ENCODE measurements around the gene PLCB2. TPM values are rescaled to one million over a fixed set of nuclear protein-coding genes. Genes with fewer than 3 reads are reported as not detected.
A peak's percentile ranks its signal among the peaks of the same experiment; 100 is the strongest.

The PLCB2 gene
- total RNA-seq, 1 donor from 2014 or later, result 2.6 TPM

DNA sequence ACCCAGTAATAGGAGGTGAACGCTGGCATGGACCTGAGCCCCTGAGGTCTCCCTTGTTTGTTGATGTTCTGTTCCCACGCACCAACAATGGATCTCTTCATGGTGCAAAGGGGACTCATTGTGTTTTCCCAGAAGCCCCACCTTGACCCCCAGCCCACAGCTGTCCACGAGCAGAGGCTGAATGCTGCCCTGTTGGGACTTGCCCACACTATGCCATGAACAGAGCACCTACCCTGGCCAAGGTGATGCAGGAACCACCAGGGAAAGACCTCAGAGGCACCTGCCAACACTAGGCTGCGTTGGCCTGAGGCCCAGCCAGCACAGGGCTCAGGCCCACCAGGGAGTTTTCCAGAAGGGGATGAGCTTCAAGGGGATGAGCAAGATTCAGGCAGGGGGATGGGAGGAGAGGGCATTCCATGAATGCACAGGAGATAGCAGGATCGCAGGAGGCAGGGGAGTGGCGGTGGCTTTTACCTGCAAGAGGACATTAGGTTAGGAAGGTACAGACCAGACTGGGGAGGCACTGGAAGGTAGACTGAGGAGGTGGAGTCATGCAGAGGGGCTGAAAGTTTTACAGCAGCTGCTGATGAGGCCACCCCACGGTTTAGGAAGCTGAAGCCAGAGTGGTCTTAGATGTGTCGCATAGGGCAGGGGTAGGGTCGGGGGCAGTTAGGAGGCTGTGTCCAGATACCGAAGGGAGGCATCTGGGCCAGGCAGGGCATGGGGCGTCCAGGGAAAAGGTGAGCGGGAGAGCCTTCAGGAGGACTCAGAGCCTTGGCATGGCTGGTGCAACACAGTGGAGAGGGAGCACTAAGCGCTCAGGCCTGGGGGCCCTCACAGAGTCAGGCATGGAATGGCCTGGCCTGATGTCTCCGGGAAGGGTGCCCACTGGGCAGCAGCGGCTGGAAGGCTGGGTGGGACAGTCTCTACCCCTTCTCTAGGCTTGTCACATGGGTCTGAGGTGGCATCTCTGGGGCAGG is 39.1 kb upstream of the PLCB2 start:
- H3K27ac Mint-ChIP-seq (ENCODE audit: unreplicated experiment), result no peak overlapping the region

DNA sequence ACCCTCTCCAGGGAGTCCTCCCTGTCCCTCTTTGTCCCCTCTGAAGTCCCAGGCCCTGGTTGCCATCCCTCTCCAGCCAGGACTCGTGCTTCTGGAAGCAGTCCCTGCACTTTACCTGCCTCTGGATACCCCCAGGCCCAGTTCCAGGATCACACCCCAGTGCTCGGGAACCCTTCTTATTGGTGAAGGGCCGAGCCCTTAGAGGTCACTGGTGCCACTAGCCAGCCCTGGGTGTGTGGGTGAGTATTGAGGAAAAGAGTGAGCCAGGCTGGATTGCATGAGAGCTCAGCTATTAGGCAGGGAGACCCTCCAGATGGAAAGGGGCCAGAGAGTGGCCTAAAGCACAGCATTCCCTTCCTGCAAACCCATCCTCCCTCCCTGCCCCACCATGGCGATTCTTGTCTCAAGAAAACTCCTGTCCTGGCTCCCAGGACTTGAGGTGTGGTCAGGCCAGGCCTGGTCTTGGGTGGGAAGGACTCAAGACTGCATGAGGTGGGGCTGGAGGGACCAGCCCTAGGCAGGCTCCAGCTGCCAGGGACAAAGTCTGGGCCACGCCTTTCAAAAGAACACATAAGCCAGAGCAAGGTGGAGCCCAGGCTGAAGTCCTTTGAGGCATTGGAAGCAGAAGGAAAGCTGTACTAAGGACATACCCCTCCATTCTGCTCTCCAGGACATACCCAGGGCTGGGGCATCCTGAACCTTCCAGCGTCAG is 38.3 kb upstream of the PLCB2 start:
- DNase-seq, result no peak
- Mint-ChIP-seq H3K4me1 (ENCODE audit: low read depth, unreplicated experiment) (peaks cover 10% of the 10 kb centered on the region), H3K27ac (ENCODE audit: unreplicated experiment) (no peak overlapping the region), H3K27me3 (ENCODE audit: unreplicated experiment) (peaks cover 9% of the 10 kb centered on the region), H3K36me3 (ENCODE audit: unreplicated experiment) (no peaks in the 10 kb centered on the region), H3K4me3 (ENCODE audit: unreplicated experiment) (no peak overlapping the region), H3K9me3 (ENCODE audit: unreplicated experiment) (peaks cover 1% of the 10 kb centered on the region)
- TF ChIP-seq, protein P1, sequence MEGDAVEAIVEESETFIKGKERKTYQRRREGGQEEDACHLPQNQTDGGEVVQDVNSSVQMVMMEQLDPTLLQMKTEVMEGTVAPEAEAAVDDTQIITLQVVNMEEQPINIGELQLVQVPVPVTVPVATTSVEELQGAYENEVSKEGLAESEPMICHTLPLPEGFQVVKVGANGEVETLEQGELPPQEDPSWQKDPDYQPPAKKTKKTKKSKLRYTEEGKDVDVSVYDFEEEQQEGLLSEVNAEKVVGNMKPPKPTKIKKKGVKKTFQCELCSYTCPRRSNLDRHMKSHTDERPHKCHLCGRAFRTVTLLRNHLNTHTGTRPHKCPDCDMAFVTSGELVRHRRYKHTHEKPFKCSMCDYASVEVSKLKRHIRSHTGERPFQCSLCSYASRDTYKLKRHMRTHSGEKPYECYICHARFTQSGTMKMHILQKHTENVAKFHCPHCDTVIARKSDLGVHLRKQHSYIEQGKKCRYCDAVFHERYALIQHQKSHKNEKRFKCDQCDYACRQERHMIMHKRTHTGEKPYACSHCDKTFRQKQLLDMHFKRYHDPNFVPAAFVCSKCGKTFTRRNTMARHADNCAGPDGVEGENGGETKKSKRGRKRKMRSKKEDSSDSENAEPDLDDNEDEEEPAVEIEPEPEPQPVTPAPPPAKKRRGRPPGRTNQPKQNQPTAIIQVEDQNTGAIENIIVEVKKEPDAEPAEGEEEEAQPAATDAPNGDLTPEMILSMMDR (IDR thresholded peaks at IDR 0.05; ENCODE audit: partially characterized antibody, unreplicated experiment), result no peak

More for the DNA sequence above, 39.1 kb upstream of the PLCB2 start:
- DNase-seq, result no peak
- Mint-ChIP-seq H3K36me3 (ENCODE audit: unreplicated experiment) (no peaks in the 10 kb centered on the region), H3K4me1 (ENCODE audit: low read depth, unreplicated experiment) (peaks cover 3% of the 10 kb centered on the region), H3K27me3 (ENCODE audit: unreplicated experiment) (peaks cover 9% of the 10 kb centered on the region), H3K9me3 (ENCODE audit: unreplicated experiment) (peaks cover 1% of the 10 kb centered on the region), H3K4me3 (ENCODE audit: unreplicated experiment) (no peak overlapping the region)
- TF ChIP-seq, protein P1 (IDR thresholded peaks at IDR 0.05; ENCODE audit: partially characterized antibody, unreplicated experiment), result no peak

DNA sequence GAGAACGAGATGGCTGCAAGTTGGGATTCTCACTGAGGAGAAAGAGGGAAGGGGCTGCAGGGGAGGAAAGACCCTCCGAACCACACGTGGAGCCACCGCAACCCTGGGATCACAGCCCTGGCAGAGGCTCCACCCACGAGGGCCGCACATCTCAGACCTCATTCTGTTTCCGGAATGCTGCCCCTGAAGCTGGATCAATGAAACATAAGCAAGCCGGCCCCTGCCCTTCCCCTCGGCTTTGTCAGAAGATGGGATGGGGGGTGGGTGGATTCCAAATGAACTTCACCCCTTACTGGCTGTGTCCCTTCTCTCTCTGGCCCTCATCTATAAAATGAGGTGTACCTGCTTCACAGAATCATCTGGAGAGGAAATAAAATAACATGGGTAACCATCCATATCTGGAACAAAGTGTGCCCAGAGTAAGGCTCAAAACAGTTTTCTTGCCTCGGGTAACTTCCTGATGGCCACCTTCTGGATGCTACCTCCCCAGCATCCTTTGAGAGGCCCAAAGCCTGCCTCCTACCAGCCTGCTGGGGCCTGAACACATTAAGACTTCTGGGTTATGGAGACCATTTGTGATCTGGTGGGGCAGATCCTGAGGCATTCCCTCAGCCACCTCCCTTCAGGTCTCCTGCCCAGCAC is 37.6 kb upstream of the PLCB2 start:
- H3K27me3 Mint-ChIP-seq (ENCODE audit: unreplicated experiment), result peaks cover 9% of the 10 kb centered on the region
- H3K4me1 Mint-ChIP-seq (ENCODE audit: low read depth, unreplicated experiment), result peaks cover 9% of the 10 kb centered on the region
- H3K27ac Mint-ChIP-seq (ENCODE audit: unreplicated experiment), result no peak overlapping the region
- H3K36me3 Mint-ChIP-seq (ENCODE audit: unreplicated experiment), result no peaks in the 10 kb centered on the region
- peaks cover 1% of the 10 kb centered on the region for H3K9me3 Mint-ChIP-seq (ENCODE audit: unreplicated experiment)
- DNase-seq, result no peak
- H3K4me3 Mint-ChIP-seq (ENCODE audit: unreplicated experiment), result no peak overlapping the region
- TF ChIP-seq, protein P1 (IDR thresholded peaks at IDR 0.05; ENCODE audit: partially characterized antibody, unreplicated experiment), result no peak

DNA sequence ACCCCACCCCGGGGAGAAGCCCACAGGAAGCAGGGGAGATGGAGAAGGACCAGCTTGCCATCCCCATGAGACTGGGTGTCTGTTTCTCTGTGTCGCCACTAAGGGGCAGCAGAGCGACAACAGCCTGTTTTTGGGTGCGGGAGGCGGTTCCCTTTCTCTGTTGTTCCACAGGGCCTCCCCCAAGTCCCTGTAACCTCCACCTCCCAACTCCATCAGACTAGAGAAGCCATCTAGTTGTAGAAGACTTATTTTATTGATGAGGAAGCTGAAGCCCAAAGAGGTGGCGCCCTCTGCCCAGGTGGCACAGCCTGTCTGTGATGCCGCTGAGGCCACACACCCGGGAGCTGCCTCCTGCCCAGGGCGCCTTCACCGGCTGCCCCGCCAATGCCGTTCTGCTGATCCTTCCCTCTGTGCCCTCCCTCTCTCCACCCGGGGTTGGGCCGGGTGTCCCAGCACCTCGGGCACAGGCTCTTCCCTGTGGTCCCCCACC is 36.9 kb upstream of the PLCB2 start:
- TF ChIP-seq, protein P1 (IDR thresholded peaks at IDR 0.05; ENCODE audit: partially characterized antibody, unreplicated experiment), result peak; percentile 67
- Mint-ChIP-seq H3K27me3 (ENCODE audit: unreplicated experiment) (peaks cover 9% of the 10 kb centered on the region), H3K4me1 (ENCODE audit: low read depth, unreplicated experiment) (peaks cover 11% of the 10 kb centered on the region), H3K27ac (ENCODE audit: unreplicated experiment) (no peak overlapping the region), H3K9me3 (ENCODE audit: unreplicated experiment) (peaks cover 1% of the 10 kb centered on the region), H3K4me3 (ENCODE audit: unreplicated experiment) (no peak overlapping the region), H3K36me3 (ENCODE audit: unreplicated experiment) (no peaks in the 10 kb centered on the region)
- DNase-seq, result peak; percentile 73
